ENCODE results near the gene THRA. TPM values are rescaled to one million over a fixed set of nuclear protein-coding genes. Genes with fewer than 3 reads are reported as not detected.

Gene THRA
- total and polyA plus RNA-seq, 2 donors from 2014 or later: 40.8 to 63.9 TPM

DNA sequence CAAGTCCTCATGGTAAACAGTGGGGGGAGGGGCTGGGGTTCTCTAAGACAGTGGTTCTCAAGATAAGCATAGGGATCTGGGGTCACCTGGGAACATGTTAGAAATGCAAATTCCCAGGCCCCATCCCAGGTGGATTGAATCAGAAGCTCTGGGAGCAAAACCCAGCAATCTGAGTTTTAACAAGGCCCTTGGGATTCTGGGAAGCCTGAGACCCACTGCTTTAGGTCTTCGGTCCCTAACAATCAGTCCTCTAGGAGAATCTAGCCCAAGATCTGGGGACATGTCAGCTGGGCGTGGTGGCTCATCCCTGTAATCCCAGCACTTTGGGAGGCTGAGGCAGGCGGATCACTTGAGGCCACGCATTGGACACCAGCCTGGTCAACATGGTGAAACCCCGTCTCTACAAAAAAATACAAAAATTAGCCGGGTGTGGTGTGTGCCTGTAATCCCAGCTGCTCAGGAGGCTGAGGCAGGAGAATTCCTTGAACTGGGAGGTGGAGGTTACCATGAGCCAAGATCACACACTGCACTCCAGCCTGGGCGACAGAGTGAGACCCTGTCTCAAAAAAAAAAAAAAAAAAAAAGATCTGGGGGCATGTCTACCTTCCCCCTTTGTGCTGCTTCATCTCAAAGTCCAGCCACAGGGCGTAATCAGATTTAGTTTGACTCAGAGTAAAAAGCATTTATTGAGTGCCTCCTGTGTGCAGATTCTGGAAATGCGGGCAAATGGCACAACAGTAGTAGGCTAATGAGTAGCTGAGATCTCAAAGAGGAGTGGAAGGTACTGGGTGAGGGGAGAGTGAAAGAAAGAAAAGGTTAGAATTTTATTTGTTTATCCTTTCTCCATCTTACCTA, 46.4 kb downstream of the THRA start:
- peak overlapping the region in 1 of 3 donors; percentile 48 for H3K9ac ChIP-seq (ENCODE audit: low read length in 3 of 3)
- no peak for FAIRE-seq
- peak overlapping the region; percentile 94 to 96 for H3K27ac ChIP-seq (ENCODE audit: low read depth in 2 of 2, low read length in 2 of 2)
- TF ChIP-seq, protein P1, sequence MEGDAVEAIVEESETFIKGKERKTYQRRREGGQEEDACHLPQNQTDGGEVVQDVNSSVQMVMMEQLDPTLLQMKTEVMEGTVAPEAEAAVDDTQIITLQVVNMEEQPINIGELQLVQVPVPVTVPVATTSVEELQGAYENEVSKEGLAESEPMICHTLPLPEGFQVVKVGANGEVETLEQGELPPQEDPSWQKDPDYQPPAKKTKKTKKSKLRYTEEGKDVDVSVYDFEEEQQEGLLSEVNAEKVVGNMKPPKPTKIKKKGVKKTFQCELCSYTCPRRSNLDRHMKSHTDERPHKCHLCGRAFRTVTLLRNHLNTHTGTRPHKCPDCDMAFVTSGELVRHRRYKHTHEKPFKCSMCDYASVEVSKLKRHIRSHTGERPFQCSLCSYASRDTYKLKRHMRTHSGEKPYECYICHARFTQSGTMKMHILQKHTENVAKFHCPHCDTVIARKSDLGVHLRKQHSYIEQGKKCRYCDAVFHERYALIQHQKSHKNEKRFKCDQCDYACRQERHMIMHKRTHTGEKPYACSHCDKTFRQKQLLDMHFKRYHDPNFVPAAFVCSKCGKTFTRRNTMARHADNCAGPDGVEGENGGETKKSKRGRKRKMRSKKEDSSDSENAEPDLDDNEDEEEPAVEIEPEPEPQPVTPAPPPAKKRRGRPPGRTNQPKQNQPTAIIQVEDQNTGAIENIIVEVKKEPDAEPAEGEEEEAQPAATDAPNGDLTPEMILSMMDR (IDR thresholded peaks at IDR 0.05; ENCODE audit: borderline replicate concordance, extremely low read depth, insufficient read depth): no peak
- DNase-seq: peak in 2 of 5 donors; percentile 45 to 54
- H3K36me3 ChIP-seq (ENCODE audit: control insufficient read depth in 2 of 3, insufficient read depth in 3 of 3, low read length in 3 of 3): no peaks in the 10 kb centered on the region
- H3K9me3 ChIP-seq (ENCODE audit: control insufficient read depth in 2 of 3, insufficient read depth in 1 of 3, low read length in 3 of 3): no peaks in the 10 kb centered on the region
- intact Hi-C loops (cut with DNase I): no loop called here
- H3K4me1 ChIP-seq (ENCODE audit: control insufficient read depth in 2 of 3, insufficient read depth in 2 of 3, low read depth in 1 of 3, low read length in 3 of 3): peaks cover 22 to 76% (median 56%) of the 10 kb centered on the region in 3 donors
- H3K27me3 ChIP-seq (ENCODE audit: control insufficient read depth, insufficient read depth, low read length): no peaks in the 10 kb centered on the region
- H3K4me3 ChIP-seq (ENCODE audit: low read length in 3 of 3): no peak overlapping the region

DNA sequence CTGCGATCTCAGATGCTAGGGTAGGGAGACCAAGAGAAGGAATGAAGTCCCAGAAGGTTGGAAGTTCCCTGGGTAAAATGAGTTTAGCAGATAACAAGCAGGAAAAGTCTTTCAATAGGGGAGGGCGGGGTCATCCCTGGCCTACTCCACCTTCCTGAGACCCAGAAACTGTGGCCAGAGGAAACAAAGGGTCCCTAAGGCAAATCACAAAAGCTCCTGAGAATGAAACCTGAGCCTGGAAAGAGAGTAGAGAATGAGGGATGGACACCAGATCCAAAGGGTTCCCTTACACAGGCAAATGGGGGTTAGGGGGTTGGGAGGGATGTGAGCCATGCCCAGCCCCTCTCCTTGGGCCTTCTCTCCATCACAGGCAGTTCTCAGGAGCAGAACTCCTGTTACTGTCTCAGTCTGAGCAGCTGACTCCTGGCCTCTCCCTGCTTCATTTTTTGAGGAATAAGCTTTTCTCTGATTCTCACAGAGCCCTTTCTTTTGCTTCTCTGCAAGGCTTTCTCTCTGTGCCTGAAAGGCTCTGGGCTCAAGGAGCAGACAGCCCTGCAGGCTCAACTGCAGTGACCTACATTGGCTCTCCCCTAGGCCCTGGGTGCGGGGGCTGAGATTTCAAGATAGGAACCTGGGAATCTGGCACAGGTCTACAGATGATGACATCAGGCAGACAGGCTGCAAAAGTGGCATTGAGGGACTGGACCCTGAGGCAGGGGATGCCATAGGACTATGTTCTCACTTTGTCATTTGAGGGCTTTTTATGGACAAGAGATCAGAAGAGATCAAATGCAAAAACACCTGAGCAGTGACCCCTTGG, 47.5 kb downstream of the THRA start:
- no peaks in the 10 kb centered on the region for H3K27me3 ChIP-seq (ENCODE audit: control insufficient read depth, insufficient read depth, low read length)
- H3K9me3 ChIP-seq (ENCODE audit: control insufficient read depth in 2 of 3, insufficient read depth in 1 of 3, low read length in 3 of 3): no peaks in the 10 kb centered on the region
- intact Hi-C loops (cut with DNase I): loop anchor here (5.0 kb wide), 1 partner anchor 38 kb away; no protein-coding TSS in a partner anchor
- FAIRE-seq (no peak), DNase-seq (peak in 3 of 5 donors; percentile 12 to 69 (median 53))
- peak overlapping the region; percentile 83 to 95 for H3K27ac ChIP-seq (ENCODE audit: low read depth in 2 of 2, low read length in 2 of 2)
- H3K4me3 ChIP-seq (ENCODE audit: low read length in 3 of 3): no peak overlapping the region
- H3K9ac ChIP-seq (ENCODE audit: low read length in 3 of 3): peak overlapping the region in 2 of 3 donors; percentile 46 to 59
- peaks cover 22 to 68% (median 56%) of the 10 kb centered on the region in 3 donors for H3K4me1 ChIP-seq (ENCODE audit: control insufficient read depth in 2 of 3, insufficient read depth in 2 of 3, low read depth in 1 of 3, low read length in 3 of 3)
- H3K36me3 ChIP-seq (ENCODE audit: control insufficient read depth in 2 of 3, insufficient read depth in 3 of 3, low read length in 3 of 3): no peaks in the 10 kb centered on the region
- TF ChIP-seq, protein P1 (IDR thresholded peaks at IDR 0.05; ENCODE audit: borderline replicate concordance, extremely low read depth, insufficient read depth): no peak

DNA sequence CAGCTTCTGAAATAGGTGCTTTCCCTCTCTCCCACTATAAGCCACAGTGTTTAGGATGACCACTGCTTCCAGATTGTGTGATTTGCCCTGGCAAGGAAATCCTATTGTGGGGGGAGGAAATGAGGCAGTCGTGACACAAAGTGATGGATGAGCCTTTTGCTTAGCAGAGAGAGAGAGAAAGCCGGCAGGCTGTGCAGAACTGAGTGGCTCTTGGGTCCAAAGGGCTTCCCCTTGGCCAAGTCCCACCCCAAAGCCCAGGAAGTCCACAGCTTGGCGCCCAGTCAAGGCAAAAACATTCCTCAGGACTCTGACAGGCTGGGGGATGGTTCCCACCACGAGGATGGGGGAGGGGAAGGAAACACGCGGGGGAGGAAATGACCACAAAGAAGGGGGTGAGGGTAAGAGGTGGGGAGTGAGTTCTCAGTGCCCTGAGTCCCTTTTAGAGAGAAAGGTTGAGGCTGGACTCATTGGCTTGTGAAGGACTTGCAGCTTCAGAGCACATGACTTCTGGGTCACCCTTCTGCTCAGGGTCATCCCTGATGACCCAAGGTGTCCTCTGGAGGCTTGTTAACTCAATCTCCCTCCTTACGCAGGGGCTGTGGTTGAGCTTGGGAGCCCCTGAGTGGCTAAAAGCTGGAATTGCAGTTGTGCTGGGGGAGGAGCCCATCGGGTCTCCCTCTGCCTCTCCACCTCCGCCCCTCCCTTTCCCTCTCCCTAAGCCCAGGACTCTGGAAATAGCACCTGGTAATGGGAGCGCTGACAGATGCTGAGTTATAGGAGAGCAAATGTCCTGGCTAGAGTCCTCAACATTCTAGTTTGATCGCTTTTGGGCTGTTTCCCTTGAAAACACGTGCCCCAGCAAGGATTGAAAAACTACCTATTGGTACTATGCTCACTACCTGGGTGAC, 48.7 kb downstream of the THRA start:
- TF ChIP-seq, protein P1 (IDR thresholded peaks at IDR 0.05; ENCODE audit: borderline replicate concordance, extremely low read depth, insufficient read depth): peak; percentile 94
- no peak for FAIRE-seq
- H3K4me3 ChIP-seq (ENCODE audit: low read length in 3 of 3): peak overlapping the region; percentile 1 to 36 (median 25)

More for the DNA sequence above, 48.7 kb downstream of the THRA start:
- H3K4me1 ChIP-seq (ENCODE audit: control insufficient read depth in 2 of 3, insufficient read depth in 2 of 3, low read depth in 1 of 3, low read length in 3 of 3): peaks cover 16 to 60% (median 54%) of the 10 kb centered on the region in 3 donors
- no peaks in the 10 kb centered on the region for H3K27me3 ChIP-seq (ENCODE audit: control insufficient read depth, insufficient read depth, low read length)
- DNase-seq: peak; percentile 94 to 98 (median 97)
- H3K36me3 ChIP-seq (ENCODE audit: control insufficient read depth in 2 of 3, insufficient read depth in 3 of 3, low read length in 3 of 3): no peaks in the 10 kb centered on the region
- intact Hi-C loops (cut with DNase I): loop anchor here (5.0 kb wide), 1 partner anchor 39 kb away; no protein-coding TSS in a partner anchor
- H3K9ac ChIP-seq (ENCODE audit: low read length in 3 of 3): peak overlapping the region in 2 of 3 donors; percentile 59 to 61
- peak overlapping the region; percentile 83 to 95 for H3K27ac ChIP-seq (ENCODE audit: low read depth in 2 of 2, low read length in 2 of 2)
- no peaks in the 10 kb centered on the region for H3K9me3 ChIP-seq (ENCODE audit: control insufficient read depth in 2 of 3, insufficient read depth in 1 of 3, low read length in 3 of 3)

All from kidney (tissue), 14 donors.